Activated T-cell treated with anti-CD3 and anti-CD28 coated beads for 24 hours (primary cell): Measurements from ENCODE around the gene AKIP1.
A peak's percentile ranks its signal among the peaks of the same experiment; 100 is the strongest.

Experiments used
- DNase-seq: peaks from one replicate; pipeline ENCODE4 v3.0.0-alpha.2; 2020; ENCODE audit warnings: low read depth

AKIP1 gene

GRCh38 chr11:8961401-8961800 lies 50.4 kb downstream of the AKIP1 start:
- no peak for DNase-seq

DNA sequence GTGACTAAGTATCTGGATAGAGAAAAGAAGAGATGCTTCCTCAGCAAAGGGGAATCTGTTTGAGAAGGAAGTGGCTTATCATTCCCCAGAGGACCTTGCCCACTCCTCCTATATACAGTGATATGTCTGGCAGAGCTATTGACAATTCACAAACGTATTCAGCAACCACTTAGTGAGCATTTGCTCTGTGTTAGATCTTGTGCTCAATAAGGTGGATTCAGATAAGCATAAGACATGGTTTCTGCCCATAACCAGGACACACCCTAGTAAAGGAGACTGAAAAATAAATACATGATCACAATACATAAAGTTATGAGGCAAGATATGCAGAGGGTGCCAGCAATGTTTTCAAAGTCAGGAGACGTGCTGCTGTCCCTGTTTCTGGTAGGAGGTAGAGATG lies 51.9 kb downstream of the AKIP1 start:
- no peak for DNase-seq

DNA sequence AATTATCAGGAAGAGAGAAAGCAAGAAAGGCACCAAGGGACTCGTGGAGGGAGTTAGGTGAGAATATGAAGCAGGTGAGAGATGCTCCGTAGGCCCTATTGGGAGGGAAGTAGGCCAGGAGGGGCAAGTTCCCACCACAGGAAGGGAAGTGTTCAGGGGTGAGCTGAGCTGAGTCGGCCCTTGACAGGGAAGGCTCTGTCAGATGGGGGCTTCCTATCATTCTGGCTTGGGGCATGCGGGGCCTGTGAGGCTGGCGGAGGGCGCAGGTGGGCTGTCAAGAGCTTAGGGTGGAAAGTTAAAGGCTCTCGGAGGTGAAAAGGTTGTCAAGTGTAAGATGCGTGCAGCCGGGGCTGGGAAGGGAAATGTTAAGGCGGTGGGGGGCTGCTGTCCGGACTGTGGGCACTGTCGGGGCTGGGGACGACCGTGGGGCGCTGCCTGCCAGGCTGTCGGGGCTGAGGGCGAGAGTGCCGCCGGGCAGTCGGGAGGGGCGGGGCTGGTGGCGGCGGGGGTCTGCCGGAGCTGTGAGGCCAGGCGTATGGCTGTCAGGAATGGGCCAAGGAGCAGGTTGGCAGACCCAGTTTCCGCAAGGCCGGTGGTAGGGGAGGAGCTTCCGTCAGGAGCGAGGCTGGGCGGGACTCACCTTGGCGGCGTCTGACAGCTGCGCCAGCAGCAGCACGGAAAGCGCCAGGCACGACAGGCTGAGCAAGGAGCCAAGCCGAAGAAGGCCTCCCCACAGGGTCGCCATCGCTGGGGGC lies 52.8 kb downstream of the AKIP1 start:
- DNase-seq, result peak; percentile 72

GRCh38 chr11:8964324-8965320 lies 53.6 kb downstream of the AKIP1 start, which contains the start of gene TMEM9B:
Gene TMEM9B, minus strand, starts transcription at chr11:8964442. Its CDS starts 129 bp downstream, at chr11:8964313.
- DNase-seq, result peak; percentile 75

GRCh38 chr11:8967184-8967583 lies 56.2 kb downstream of the AKIP1 start:
- no peak for DNase-seq
